Measurements from ENCODE around the gene ACTG1. TPM values are rescaled to one million over a fixed set of nuclear protein-coding genes. Genes with fewer than 3 reads are reported as not detected.

Gene ACTG1
- total and polyA plus RNA-seq, 2 of the 13 experiments (the other 11 are each of a cell fraction or from before 2014, with no cell fraction given) = 973 to 1,138 TPM

DNA sequence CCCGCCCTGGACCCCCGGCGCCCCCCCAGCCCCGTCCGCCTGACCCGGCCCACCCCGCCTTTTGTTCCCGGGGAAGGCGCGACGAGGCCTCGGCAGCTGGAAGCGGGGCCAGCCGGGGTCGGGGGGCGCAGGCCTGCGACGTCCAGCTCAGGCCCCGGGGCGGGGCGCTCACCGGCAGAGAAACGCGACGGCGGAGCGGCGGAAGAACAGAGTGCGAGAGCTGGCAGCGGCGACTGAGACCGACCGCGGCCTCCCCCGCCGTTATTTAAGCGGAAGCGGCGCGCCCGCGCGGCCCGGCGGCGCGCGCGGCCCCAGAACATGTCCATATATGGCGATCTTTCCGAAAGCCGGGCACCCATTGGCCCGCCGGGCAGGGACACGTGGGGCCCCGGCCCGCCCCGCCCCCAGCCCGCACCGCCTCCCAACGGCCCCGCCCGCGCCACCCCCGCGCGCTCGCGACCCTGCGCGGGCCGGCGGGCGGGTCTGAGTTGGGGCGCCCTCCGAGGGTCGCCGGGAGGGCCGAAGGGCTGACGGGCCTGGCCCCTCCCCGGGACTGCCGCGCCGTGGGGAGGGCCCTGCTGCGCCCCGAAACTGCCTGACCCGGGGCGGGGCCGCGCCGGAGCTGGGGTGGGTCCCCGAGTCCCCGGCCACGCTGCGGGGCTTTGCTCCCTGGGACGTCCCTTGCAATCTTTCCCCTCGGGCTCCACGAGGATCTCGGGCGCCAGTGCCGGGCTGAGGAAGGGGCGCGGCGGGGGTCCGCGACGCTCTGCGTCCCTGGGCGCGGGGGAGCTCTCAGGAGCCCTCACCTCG is at the start of gene ACTG1 (continued):
- no peak for TF ChIP-seq ZKSCAN5 (CRISPR knock-in tag; IDR thresholded peaks at IDR 0.05)
- no peak for TF ChIP-seq ZBTB8A (CRISPR knock-in tag; IDR thresholded peaks at IDR 0.05; ENCODE audit: borderline replicate concordance, low read depth)
- TF ChIP-seq RXRA (CRISPR knock-in tag; IDR thresholded peaks at IDR 0.05) = no peak
- TF ChIP-seq ZNF644 (CRISPR knock-in tag; IDR thresholded peaks at IDR 0.05; ENCODE audit: low read depth) = no peak
- no peak for TF ChIP-seq STAG1 (CRISPR knock-in tag; IDR thresholded peaks at IDR 0.05)
- peak; percentile 97; the same call in 1 of the 2 replicates for TF ChIP-seq ZFP82 (CRISPR knock-in tag; IDR thresholded peaks at IDR 0.05; ENCODE audit: borderline replicate concordance)
- no peak for TF ChIP-seq ZNF20 (CRISPR knock-in tag; IDR thresholded peaks at IDR 0.05)
- TF ChIP-seq, protein P1, sequence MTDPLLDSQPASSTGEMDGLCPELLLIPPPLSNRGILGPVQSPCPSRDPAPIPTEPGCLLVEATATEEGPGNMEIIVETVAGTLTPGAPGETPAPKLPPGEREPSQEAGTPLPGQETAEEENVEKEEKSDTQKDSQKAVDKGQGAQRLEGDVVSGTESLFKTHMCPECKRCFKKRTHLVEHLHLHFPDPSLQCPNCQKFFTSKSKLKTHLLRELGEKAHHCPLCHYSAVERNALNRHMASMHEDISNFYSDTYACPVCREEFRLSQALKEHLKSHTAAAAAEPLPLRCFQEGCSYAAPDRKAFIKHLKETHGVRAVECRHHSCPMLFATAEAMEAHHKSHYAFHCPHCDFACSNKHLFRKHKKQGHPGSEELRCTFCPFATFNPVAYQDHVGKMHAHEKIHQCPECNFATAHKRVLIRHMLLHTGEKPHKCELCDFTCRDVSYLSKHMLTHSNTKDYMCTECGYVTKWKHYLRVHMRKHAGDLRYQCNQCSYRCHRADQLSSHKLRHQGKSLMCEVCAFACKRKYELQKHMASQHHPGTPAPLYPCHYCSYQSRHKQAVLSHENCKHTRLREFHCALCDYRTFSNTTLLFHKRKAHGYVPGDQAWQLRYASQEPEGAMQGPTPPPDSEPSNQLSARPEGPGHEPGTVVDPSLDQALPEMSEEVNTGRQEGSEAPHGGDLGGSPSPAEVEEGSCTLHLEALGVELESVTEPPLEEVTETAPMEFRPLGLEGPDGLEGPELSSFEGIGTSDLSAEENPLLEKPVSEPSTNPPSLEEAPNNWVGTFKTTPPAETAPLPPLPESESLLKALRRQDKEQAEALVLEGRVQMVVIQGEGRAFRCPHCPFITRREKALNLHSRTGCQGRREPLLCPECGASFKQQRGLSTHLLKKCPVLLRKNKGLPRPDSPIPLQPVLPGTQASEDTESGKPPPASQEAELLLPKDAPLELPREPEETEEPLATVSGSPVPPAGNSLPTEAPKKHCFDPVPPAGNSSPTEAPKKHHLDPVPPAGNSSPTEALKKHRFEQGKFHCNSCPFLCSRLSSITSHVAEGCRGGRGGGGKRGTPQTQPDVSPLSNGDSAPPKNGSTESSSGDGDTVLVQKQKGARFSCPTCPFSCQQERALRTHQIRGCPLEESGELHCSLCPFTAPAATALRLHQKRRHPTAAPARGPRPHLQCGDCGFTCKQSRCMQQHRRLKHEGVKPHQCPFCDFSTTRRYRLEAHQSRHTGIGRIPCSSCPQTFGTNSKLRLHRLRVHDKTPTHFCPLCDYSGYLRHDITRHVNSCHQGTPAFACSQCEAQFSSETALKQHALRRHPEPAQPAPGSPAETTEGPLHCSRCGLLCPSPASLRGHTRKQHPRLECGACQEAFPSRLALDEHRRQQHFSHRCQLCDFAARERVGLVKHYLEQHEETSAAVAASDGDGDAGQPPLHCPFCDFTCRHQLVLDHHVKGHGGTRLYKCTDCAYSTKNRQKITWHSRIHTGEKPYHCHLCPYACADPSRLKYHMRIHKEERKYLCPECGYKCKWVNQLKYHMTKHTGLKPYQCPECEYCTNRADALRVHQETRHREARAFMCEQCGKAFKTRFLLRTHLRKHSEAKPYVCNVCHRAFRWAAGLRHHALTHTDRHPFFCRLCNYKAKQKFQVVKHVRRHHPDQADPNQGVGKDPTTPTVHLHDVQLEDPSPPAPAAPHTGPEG (CRISPR knock-in tag; IDR thresholded peaks at IDR 0.05) = peak; percentile 94
- TF ChIP-seq, protein P2, sequence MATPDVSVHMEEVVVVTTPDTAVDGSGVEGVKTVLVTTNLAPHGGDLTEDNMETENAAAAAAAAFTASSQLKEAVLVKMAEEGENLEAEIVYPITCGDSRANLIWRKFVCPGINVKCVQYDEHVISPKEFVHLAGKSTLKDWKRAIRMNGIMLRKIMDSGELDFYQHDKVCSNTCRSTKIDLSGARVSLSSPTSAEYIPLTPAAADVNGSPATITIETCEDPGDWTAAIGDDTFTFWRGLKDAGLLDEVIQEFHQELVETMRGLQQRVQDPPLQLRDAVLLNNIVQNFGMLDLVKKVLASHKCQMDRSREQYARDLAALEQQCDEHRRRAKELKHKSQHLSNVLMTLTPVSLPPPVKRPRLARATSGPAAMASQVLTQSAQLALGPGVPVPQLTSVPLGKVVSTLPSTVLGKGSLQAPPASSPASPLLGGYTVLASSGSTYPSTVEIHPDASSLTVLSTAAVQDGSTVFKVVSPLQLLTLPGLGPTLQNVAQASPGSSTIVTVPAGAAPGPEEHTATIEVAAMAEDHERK (CRISPR knock-in tag; IDR thresholded peaks at IDR 0.05; ENCODE audit: low read depth) = no peak
- peak; percentile 84; the same call in 1 of the 2 replicates for TF ChIP-seq RARG (CRISPR knock-in tag; IDR thresholded peaks at IDR 0.05; ENCODE audit: low read depth)
- TF ChIP-seq, protein P3, sequence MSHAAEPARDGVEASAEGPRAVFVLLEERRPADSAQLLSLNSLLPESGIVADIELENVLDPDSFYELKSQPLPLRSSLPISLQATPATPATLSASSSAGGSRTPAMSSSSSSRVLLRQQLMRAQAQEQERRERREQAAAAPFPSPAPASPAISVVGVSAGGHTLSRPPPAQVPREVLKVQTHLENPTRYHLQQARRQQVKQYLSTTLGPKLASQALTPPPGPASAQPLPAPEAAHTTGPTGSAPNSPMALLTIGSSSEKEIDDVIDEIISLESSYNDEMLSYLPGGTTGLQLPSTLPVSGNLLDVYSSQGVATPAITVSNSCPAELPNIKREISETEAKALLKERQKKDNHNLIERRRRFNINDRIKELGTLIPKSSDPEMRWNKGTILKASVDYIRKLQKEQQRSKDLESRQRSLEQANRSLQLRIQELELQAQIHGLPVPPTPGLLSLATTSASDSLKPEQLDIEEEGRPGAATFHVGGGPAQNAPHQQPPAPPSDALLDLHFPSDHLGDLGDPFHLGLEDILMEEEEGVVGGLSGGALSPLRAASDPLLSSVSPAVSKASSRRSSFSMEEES (CRISPR knock-in tag; IDR thresholded peaks at IDR 0.05) = no peak
- peak; percentile 77; the same call in 1 of the 2 replicates for TF ChIP-seq REPIN1 (CRISPR knock-in tag; IDR thresholded peaks at IDR 0.05; ENCODE audit: borderline replicate concordance, low read depth)
- peak; percentile 99 for TF ChIP-seq SRF (IDR thresholded peaks at IDR 0.05; ENCODE audit: low read depth, low read length)
- no peak for TF ChIP-seq RAD51 (IDR thresholded peaks at IDR 0.05; ENCODE audit: borderline replicate concordance)
- TF ChIP-seq, protein P4, sequence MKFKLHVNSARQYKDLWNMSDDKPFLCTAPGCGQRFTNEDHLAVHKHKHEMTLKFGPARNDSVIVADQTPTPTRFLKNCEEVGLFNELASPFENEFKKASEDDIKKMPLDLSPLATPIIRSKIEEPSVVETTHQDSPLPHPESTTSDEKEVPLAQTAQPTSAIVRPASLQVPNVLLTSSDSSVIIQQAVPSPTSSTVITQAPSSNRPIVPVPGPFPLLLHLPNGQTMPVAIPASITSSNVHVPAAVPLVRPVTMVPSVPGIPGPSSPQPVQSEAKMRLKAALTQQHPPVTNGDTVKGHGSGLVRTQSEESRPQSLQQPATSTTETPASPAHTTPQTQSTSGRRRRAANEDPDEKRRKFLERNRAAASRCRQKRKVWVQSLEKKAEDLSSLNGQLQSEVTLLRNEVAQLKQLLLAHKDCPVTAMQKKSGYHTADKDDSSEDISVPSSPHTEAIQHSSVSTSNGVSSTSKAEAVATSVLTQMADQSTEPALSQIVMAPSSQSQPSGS (CRISPR knock-in tag; IDR thresholded peaks at IDR 0.05) = peak; percentile 42; the same call in 1 of the 2 replicates
- TF ChIP-seq ZIK1 (CRISPR knock-in tag; IDR thresholded peaks at IDR 0.05; ENCODE audit: borderline replicate concordance, low read depth) = peak; percentile 84; the same call in 1 of the 2 replicates
- TF ChIP-seq RBFOX2 (IDR thresholded peaks at IDR 0.05; ENCODE audit: low read depth, low read length) = peak; percentile 98
- no peak for TF ChIP-seq PHB2 (IDR thresholded peaks at IDR 0.05; ENCODE audit: partially characterized antibody)
